Peyer's patch (tissue), 4 donors: ENCODE results near the gene IL17RA.

Source experiments
- POLR2A ChIP-seq, 2 donors: fragments of 450-650 bp; IDR thresholded peaks; one replicate each; pipeline ENCODE4 v1.5.1; 2017; ENCODE audit warnings: antibody characterized with exemption in 2 of 2, mild to moderate bottlenecking in 2 of 2, moderate library complexity in 2 of 2
- TF ChIP-seq, protein P1 (sequence below), 6 experiments: fragments of 450-650 bp in 4 of 6; fragments of 200-600 bp in 2 of 6; sonication (generic) in 1 of 6; IDR thresholded peaks; one replicate each; pipeline ENCODE4 v1.5.1; 2017 to 2019; ENCODE audit warnings: antibody characterized with exemption in 6 of 6, mild to moderate bottlenecking in 3 of 6, moderate library complexity in 1 of 6

DNA sequence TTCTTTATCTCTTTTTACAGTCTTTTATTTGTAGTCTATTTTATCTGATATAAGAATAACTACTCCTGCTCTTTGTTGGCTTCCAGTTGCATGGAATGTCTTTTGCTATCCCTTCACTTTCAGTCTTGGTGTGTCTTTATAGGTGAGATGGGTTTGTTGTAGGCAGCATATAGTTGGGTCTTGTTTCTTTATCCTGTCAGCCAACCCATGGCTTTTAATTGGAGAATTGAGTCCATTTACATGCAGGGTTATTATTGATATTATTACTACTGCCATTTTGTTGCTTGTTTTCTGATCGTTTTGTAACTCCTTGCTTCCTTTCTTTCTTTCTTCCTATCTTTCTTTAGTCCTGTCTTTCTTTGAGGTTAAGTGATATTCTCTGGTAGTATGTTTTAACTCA, 11.9 kb upstream of the IL17RA start:
- TF ChIP-seq, protein P1, sequence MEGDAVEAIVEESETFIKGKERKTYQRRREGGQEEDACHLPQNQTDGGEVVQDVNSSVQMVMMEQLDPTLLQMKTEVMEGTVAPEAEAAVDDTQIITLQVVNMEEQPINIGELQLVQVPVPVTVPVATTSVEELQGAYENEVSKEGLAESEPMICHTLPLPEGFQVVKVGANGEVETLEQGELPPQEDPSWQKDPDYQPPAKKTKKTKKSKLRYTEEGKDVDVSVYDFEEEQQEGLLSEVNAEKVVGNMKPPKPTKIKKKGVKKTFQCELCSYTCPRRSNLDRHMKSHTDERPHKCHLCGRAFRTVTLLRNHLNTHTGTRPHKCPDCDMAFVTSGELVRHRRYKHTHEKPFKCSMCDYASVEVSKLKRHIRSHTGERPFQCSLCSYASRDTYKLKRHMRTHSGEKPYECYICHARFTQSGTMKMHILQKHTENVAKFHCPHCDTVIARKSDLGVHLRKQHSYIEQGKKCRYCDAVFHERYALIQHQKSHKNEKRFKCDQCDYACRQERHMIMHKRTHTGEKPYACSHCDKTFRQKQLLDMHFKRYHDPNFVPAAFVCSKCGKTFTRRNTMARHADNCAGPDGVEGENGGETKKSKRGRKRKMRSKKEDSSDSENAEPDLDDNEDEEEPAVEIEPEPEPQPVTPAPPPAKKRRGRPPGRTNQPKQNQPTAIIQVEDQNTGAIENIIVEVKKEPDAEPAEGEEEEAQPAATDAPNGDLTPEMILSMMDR (IDR thresholded peaks at IDR 0.05): no peak
- no peak for TF ChIP-seq POLR2A (IDR thresholded peaks at IDR 0.05)
